ENCODE data around the gene STMN1. TPM values are rescaled to one million over a fixed set of nuclear protein-coding genes. Genes with fewer than 3 reads are reported as not detected.

Gene STMN1
- total and polyA plus RNA-seq, 9 of the 15 experiments (the other 6 are each of a cell fraction or from before 2014, with no cell fraction given), result 269 to 2,153 (median 595) TPM

- TF ChIP-seq MYC (IDR thresholded peaks at IDR 0.05; ENCODE audit: low read depth, low read length) (no peak), MYC (CRISPR knock-in tag; IDR thresholded peaks at IDR 0.05; ENCODE audit: borderline replicate concordance, low read depth) (no peak), FOXM1 (IDR thresholded peaks at IDR 0.05; ENCODE audit: low read depth) (no peak), FOXM1 (CRISPR knock-in tag; IDR thresholded peaks at IDR 0.05; ENCODE audit: low read depth) (no peak), ZNF764 (CRISPR knock-in tag; IDR thresholded peaks at IDR 0.05; ENCODE audit: low read depth) (no peak), GABPA (tag; conservative IDR thresholded peaks at IDR 0.05; ENCODE audit: low read depth) (peak; percentile 67), ETV1 (tag; conservative IDR thresholded peaks at IDR 0.05; ENCODE audit: low read depth) (peak; percentile 64; the same call in 1 of the 2 replicates), BACH1 (tag; IDR thresholded peaks at IDR 0.05) (no peak), SIRT6 (IDR thresholded peaks at IDR 0.05; ENCODE audit: low read depth, low read length) (no peak), HNRNPK (IDR thresholded peaks at IDR 0.05; ENCODE audit: low read depth, low read length, poor library complexity, severe bottlenecking) (no peak), NFXL1 (CRISPR knock-in tag; IDR thresholded peaks at IDR 0.05) (no peak)
These were observed 11.8 kb upstream of the STMN1 start (continued) for GRCh38 chr1:25917996-25918395.

- intact Hi-C loops (cut with micrococcal nuclease), result no loop called here
- Histone ChIP-seq H3K27ac (ENCODE audit: extremely low read depth, low read depth, low read length) (no peak overlapping the region), H3K79me2 (ENCODE audit: control insufficient read depth, insufficient read depth, low read length) (no peaks in the 10 kb centered on the region), H3K27me3 (ENCODE audit: control insufficient read depth in 2 of 2, insufficient read depth in 2 of 2, low read length in 2 of 2) (no peaks in the 10 kb centered on the region), H3K4me3 (no peak overlapping the region), H3K9me1 (ENCODE audit: control insufficient read depth, insufficient read depth, low read length) (no peaks in the 10 kb centered on the region), H3K9ac (ENCODE audit: insufficient read depth in 1 of 2, low read depth in 2 of 2, low read length in 2 of 2) (no peak overlapping the region), H3K4me1 (replicated peaks in 1 of 2; ENCODE audit: control insufficient read depth in 2 of 2, insufficient read depth in 2 of 2, low read length in 2 of 2) (peaks cover 13 to 16% of the 10 kb centered on the region in 2 experiments; a peak in 4 of 5 replicates), H2AFZ (ENCODE audit: low read depth, low read length) (no peak overlapping the region), H3K4me2 (ENCODE audit: insufficient read depth, low read length) (no peak overlapping the region), H3K9me3 (replicated peaks; ENCODE audit: control insufficient read depth, insufficient read depth, low read depth, low read length) (no peaks in the 10 kb centered on the region), H4K20me1 (replicated peaks; ENCODE audit: control insufficient read depth, insufficient read depth, low read length) (no peaks in the 10 kb centered on the region), H3K36me3 (ENCODE audit: control insufficient read depth, insufficient read depth, low read length) (no peaks in the 10 kb centered on the region)
- no TSS peak for BruUV-seq (replicated peaks)
- TF ChIP-seq HNRNPH1 (optimal IDR thresholded peaks at IDR 0.05; ENCODE audit: low read depth, low read length) (no peak), ZNF407 (IDR thresholded peaks at IDR 0.05; ENCODE audit: low read depth) (no peak), MAZ (CRISPR knock-in tag; conservative IDR thresholded peaks at IDR 0.05 in 1 of 2, IDR thresholded peaks at IDR 0.05 in 1 of 2) (no peak)
- ChIA-PET CTCF (ENCODE audit: low intra/inter-chr PET ratio) (no interaction called here), POLR2A (interaction anchor here (1.1 kb wide), 2 partner anchors 8 to 15 kb away, joined by 3 to 4 read pairs; no protein-coding TSS in a partner anchor)
- in situ Hi-C loops (cut with MboI), result no loop called here
- ATAC-seq (no peak), DNase-seq (ENCODE audit: extremely low read depth in 1 of 4, low spot score in 3 of 4) (no peak), FAIRE-seq (no peak)
- 64% methylated on average over 2 of the region's 2 CpGs for WGBS (ENCODE audit: insufficient coverage, low coverage, missing lambda C conversion rate)
These were observed 10.2 kb upstream of the STMN1 start for GRCh38 chr1:25916460-25916859.
